A673 (cell line): ENCODE results near the gene STAB1. TPM values are rescaled to one million over a fixed set of nuclear protein-coding genes. Genes with fewer than 3 reads are reported as not detected.

Source experiments
- BruUV-seq: library from RNA; stranded (reverse); fragments of 400-500 nt; replicated peaks from 2 replicates; lab custom pipeline; 2021; lab: Mats Ljungman, UMichigan
- CTCF ChIA-PET: fragments of 300-600 bp; sonication (Branson Sonifier 250); formaldehyde crosslinking; loops from one replicate; lab custom pipeline; 2022; ENCODE audit warnings: antibody characterized with exemption; lab: Charles Lee
- POLR2A ChIA-PET: fragments of 300-600 bp; sonication (Branson Sonifier 250); formaldehyde crosslinking; loops from one replicate; lab custom pipeline; 2022; ENCODE audit warnings: antibody characterized with exemption; ENCODE audit not compliant: low non-redundant PET; lab: Charles Lee
- DNase-seq: peaks from one replicate; pipeline ENCODE4 v3.0.0-alpha.2; 2015; ENCODE audit warnings: low spot score
- H3K27ac ChIP-seq: fragments of 200-600 bp; sonication (generic); 2 replicates; pipeline ENCODE4 v1.5.1; 2016; ENCODE audit warnings: mixed run types, low read depth, mild to moderate bottlenecking, mixed read lengths, antibody characterized with exemption, low read length; ENCODE audit not compliant: poor library complexity, severe bottlenecking
- H3K27me3 ChIP-seq: fragments of 200-600 bp; sonication (generic); replicated peaks from 2 replicates; pipeline ENCODE4 v1.6.1; 2017; ENCODE audit warnings: mixed run types, low read depth, mild to moderate bottlenecking, mixed read lengths, antibody characterized with exemption, low read length; ENCODE audit not compliant: insufficient read depth, poor library complexity
- H3K36me3 ChIP-seq: fragments of 200-600 bp; sonication (generic); 2 replicates; pipeline ENCODE4 v1.6.1; 2016; ENCODE audit warnings: mixed run types, mild to moderate bottlenecking, mixed read lengths, antibody characterized with exemption, low read length; ENCODE audit not compliant: insufficient read depth, poor library complexity, severe bottlenecking
- H3K4me1 ChIP-seq: fragments of 200-600 bp; sonication (generic); 2 replicates; pipeline ENCODE4 v1.6.1; 2017; ENCODE audit warnings: mixed run types, mild to moderate bottlenecking, mixed read lengths, antibody characterized with exemption, low read length; ENCODE audit not compliant: insufficient read depth, poor library complexity, severe bottlenecking
- H3K4me3 ChIP-seq: fragments of 200-600 bp; sonication (generic); 2 replicates; pipeline ENCODE4 v1.5.1; 2016; ENCODE audit warnings: low read depth, mixed run types, mild to moderate bottlenecking, mixed read lengths, low read length; ENCODE audit not compliant: poor library complexity, severe bottlenecking
- H3K9me3 ChIP-seq: fragments of 200-600 bp; sonication (generic); 2 replicates; pipeline ENCODE4 v1.6.1; 2016; ENCODE audit warnings: mixed run types, low read depth, mild to moderate bottlenecking, mixed read lengths, antibody characterized with exemption, low read length; ENCODE audit not compliant: poor library complexity, severe bottlenecking
- CTCF ChIP-seq: fragments of 300-800, 200-600 bp; sonication (generic); conservative IDR thresholded peaks from 2 replicates; pipeline ENCODE4 v1.5.1; 2017; ENCODE audit warnings: low read depth, mild to moderate bottlenecking, antibody characterized with exemption, low read length, moderate library complexity, mixed read lengths
- EZH2 ChIP-seq: fragments of 200-600 bp; sonication (generic); IDR thresholded peaks from 2 replicates; pipeline ENCODE4 v1.6.1; 2017; ENCODE audit warnings: borderline replicate concordance, low read depth, mild to moderate bottlenecking, mixed read lengths, antibody characterized with exemption, low read length; ENCODE audit not compliant: poor library complexity, severe bottlenecking
- intact Hi-C: fragments of 100-400 bp; cut with micrococcal nuclease; formaldehyde crosslinking; loops from one replicate; pipeline ENCODE4 v1.10.0; 2022; ENCODE audit not compliant: unreplicated experiment
- total RNA-seq: library from RNA; stranded (reverse); gene quantifications from 2 replicates; pipeline ENCODE4 v1.2.3, GENCODE V29; 2021

Gene STAB1
- total RNA-seq, 1 experiment from 2014 or later, result 0.41 TPM

GRCh38 chr3:52512727-52513126 is 17.6 kb downstream of the STAB1 start:
- ChIA-PET POLR2A (no interaction called here), CTCF (no interaction called here)
- TF ChIP-seq CTCF (no peak), EZH2 (no peak)

GRCh38 chr3:52513281-52513680 is 18.1 kb downstream of the STAB1 start:
- no peaks in the 10 kb centered on the region for H3K9me3 ChIP-seq
- H3K4me1 ChIP-seq, result no peaks in the 10 kb centered on the region
- H3K27ac ChIP-seq, result no peak overlapping the region
- no TSS peak for BruUV-seq
- DNase-seq, result no peak
- no peaks in the 10 kb centered on the region for H3K36me3 ChIP-seq
- TF ChIP-seq EZH2 (no peak), CTCF (no peak)
- ChIA-PET POLR2A (no interaction called here), CTCF (no interaction called here)
- intact Hi-C loops, result no loop called here
- no peaks in the 10 kb centered on the region for H3K27me3 ChIP-seq
- H3K4me3 ChIP-seq, result no peak overlapping the region

More at GRCh38 chr3:52512727-52513126, 17.6 kb downstream of the STAB1 start:
- Histone ChIP-seq H3K9me3 (no peaks in the 10 kb centered on the region), H3K27ac (no peak overlapping the region), H3K4me1 (no peaks in the 10 kb centered on the region), H3K36me3 (no peaks in the 10 kb centered on the region), H3K27me3 (no peaks in the 10 kb centered on the region), H3K4me3 (no peak overlapping the region)
- intact Hi-C loops, result no loop called here
- no peak for DNase-seq
- BruUV-seq, result no TSS peak

- intact Hi-C loops, result no loop called here
- no peaks in the 10 kb centered on the region for H3K27me3 ChIP-seq
- H3K4me3 ChIP-seq, result no peak overlapping the region
- no TSS peak for BruUV-seq
- no peaks in the 10 kb centered on the region for H3K4me1 ChIP-seq
- no peaks in the 10 kb centered on the region for H3K36me3 ChIP-seq
- TF ChIP-seq CTCF (no peak), EZH2 (no peak)
- DNase-seq, result no peak
- H3K9me3 ChIP-seq, result no peaks in the 10 kb centered on the region
- ChIA-PET CTCF (no interaction called here), POLR2A (no interaction called here)
- no peak overlapping the region for H3K27ac ChIP-seq
Measured at GRCh38 chr3:52514576-52514975, 19.4 kb downstream of the STAB1 start.
